Upper lobe of left lung (tissue), 6 donors: ENCODE results near the gene TRAP1. TPM values are rescaled to one million over a fixed set of nuclear protein-coding genes. Genes with fewer than 3 reads are reported as not detected.

ENCODE experiments used
- ATAC-seq, 2 donors: fragments of 200-7000 bp; cut with Tn5 transposase; one replicate each; pipeline ENCODE4 v1.9.1; 2022; ENCODE audit warnings: mild to moderate bottlenecking in 2 of 2, moderate library complexity in 2 of 2; ENCODE audit not compliant: low FRiP score in 2 of 2
- DNase-seq, 2 donors: peaks; one replicate each; pipeline ENCODE4 v3.0.0-alpha.2; 2019 to 2020
- H3K27ac ChIP-seq, 4 donors: fragments of 200-600 bp; sonication (generic); one replicate each; pipeline ENCODE4 v1.5.1; 2016 to 2019
- H3K27me3 ChIP-seq, 4 donors: fragments of 200-600 bp; sonication (generic); one replicate each; pipeline ENCODE4 v1.5.1; 2017 to 2019
- H3K36me3 ChIP-seq, 4 donors: fragments of 200-600 bp; sonication (generic); one replicate each; pipeline ENCODE4 v1.5.1; 2016 to 2019
- H3K4me1 ChIP-seq, 4 donors: fragments of 200-600 bp; sonication (generic); one replicate each; pipeline ENCODE4 v1.5.1; 2018 to 2019
- H3K4me3 ChIP-seq, 4 donors: fragments of 200-600 bp; sonication (generic); one replicate each; pipeline ENCODE4 v1.5.1; 2017 to 2019; ENCODE audit warnings: mild to moderate bottlenecking in 2 of 4, moderate library complexity in 1 of 4
- H3K9me3 ChIP-seq, 4 donors: fragments of 200-600 bp; sonication (generic); one replicate each; pipeline ENCODE4 v1.5.1; 2018 to 2019
- EP300 ChIP-seq, 4 donors: sonication (generic); formaldehyde crosslinking; IDR thresholded peaks; one replicate each; pipeline ENCODE4 v1.5.1; 2017; ENCODE audit warnings: antibody characterized with exemption in 4 of 4, control low read depth in 2 of 4
- POLR2A ChIP-seq, 4 donors: fragments of 450-650 bp; IDR thresholded peaks; one replicate each; pipeline ENCODE4 v1.5.1; 2016 to 2017; ENCODE audit warnings: antibody characterized with exemption in 4 of 4, mild to moderate bottlenecking in 2 of 4
- POLR2AphosphoS5 ChIP-seq, 2 donors: sonication (generic); formaldehyde crosslinking; IDR thresholded peaks; one replicate each; pipeline ENCODE4 v1.5.1; 2017; ENCODE audit warnings: antibody characterized with exemption in 2 of 2
- WGBS, 2 donors: methylation state at CpG; one replicate each; pipeline ENCODE4 v1.1.5; 2017 to 2018; 5-methylcytosine and 5-hydroxymethylcytosine counted together
- total RNA-seq, 6 donors: library from RNA; depleted of rRNA in 4 of 6; stranded (reverse); fragments of >200 nt in 4 of 6; gene quantifications; one replicate each; pipeline versions ENCODE4 v1.1.0 to v1.2.1, GENCODE V29; 2016 to 2021
- TF ChIP-seq, protein P1 (sequence below), 6 experiments: fragments of 450-650 bp in 4 of 6; fragments of 200-600 bp in 2 of 6; sonication (generic) in 2 of 6; IDR thresholded peaks; one replicate each; pipeline ENCODE4 v1.5.1; 2016 to 2019; ENCODE audit warnings: antibody characterized with exemption in 6 of 6
- donor health status: DM: no; HTN: no; CAD: no; lungs with moderate emphysema.
- donor health status: DM: no; HTN: yes; CAD: no; lungs with severe emphysema.

TRAP1 gene
- total RNA-seq, 6 donors from 2014 or later = 48.0 to 81.7 (median 55.0) TPM

GRCh38 chr16:3760518-3760917 lies 43.2 kb upstream of the TRAP1 start:
- ATAC-seq = no peak
- WGBS, 2 donors = 96 to 100% methylated on average over 6 of the region's 6 CpGs

GRCh38 chr16:3759736-3760135 lies 42.4 kb upstream of the TRAP1 start:
- 97% methylated on average over 5 of the region's 5 CpGs for WGBS, 2 donors
- Histone ChIP-seq H3K27ac (no peak overlapping the region), H3K36me3 (peaks cover 21 to 83% (median 58%) of the 10 kb centered on the region in 4 donors), H3K9me3 (no peaks in the 10 kb centered on the region), H3K4me1 (no peaks in the 10 kb centered on the region), H3K4me3 (no peak overlapping the region), H3K27me3 (no peaks in the 10 kb centered on the region)
- DNase-seq (no peak), ATAC-seq (no peak)
- TF ChIP-seq POLR2AphosphoS5 (IDR thresholded peaks at IDR 0.05) (no peak), POLR2A (IDR thresholded peaks at IDR 0.05) (no peak)
- TF ChIP-seq, protein P1, sequence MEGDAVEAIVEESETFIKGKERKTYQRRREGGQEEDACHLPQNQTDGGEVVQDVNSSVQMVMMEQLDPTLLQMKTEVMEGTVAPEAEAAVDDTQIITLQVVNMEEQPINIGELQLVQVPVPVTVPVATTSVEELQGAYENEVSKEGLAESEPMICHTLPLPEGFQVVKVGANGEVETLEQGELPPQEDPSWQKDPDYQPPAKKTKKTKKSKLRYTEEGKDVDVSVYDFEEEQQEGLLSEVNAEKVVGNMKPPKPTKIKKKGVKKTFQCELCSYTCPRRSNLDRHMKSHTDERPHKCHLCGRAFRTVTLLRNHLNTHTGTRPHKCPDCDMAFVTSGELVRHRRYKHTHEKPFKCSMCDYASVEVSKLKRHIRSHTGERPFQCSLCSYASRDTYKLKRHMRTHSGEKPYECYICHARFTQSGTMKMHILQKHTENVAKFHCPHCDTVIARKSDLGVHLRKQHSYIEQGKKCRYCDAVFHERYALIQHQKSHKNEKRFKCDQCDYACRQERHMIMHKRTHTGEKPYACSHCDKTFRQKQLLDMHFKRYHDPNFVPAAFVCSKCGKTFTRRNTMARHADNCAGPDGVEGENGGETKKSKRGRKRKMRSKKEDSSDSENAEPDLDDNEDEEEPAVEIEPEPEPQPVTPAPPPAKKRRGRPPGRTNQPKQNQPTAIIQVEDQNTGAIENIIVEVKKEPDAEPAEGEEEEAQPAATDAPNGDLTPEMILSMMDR (IDR thresholded peaks at IDR 0.05) = no peak

More at GRCh38 chr16:3760518-3760917, 43.2 kb upstream of the TRAP1 start:
- peaks cover 29 to 86% (median 63%) of the 10 kb centered on the region in 4 donors for H3K36me3 ChIP-seq
- no peak for TF ChIP-seq POLR2A (IDR thresholded peaks at IDR 0.05)
- TF ChIP-seq, protein P1 (IDR thresholded peaks at IDR 0.05) = no peak
- TF ChIP-seq EP300 (IDR thresholded peaks at IDR 0.05) = no peak
- TF ChIP-seq POLR2AphosphoS5 (IDR thresholded peaks at IDR 0.05) = no peak
- no peak overlapping the region for H3K4me3 ChIP-seq
- no peaks in the 10 kb centered on the region for H3K4me1 ChIP-seq
- DNase-seq = no peak
- no peak overlapping the region for H3K27ac ChIP-seq
- no peaks in the 10 kb centered on the region for H3K9me3 ChIP-seq
- H3K27me3 ChIP-seq = no peaks in the 10 kb centered on the region

GRCh38 chr16:3756113-3756512 lies 38.8 kb upstream of the TRAP1 start:
- H3K4me1 ChIP-seq = no peaks in the 10 kb centered on the region
- H3K27me3 ChIP-seq = no peaks in the 10 kb centered on the region
- no peak overlapping the region for H3K27ac ChIP-seq
- H3K9me3 ChIP-seq = no peaks in the 10 kb centered on the region
- no peak overlapping the region for H3K4me3 ChIP-seq
- 92 to 94% methylated on average over 9 of the region's 9 CpGs for WGBS, 2 donors
- H3K36me3 ChIP-seq = peaks cover 17 to 76% (median 46%) of the 10 kb centered on the region in 4 donors
- ATAC-seq (no peak), DNase-seq (no peak)
- no peak for TF ChIP-seq EP300 (IDR thresholded peaks at IDR 0.05)
- no peak for TF ChIP-seq POLR2A (IDR thresholded peaks at IDR 0.05)
- TF ChIP-seq POLR2AphosphoS5 (IDR thresholded peaks at IDR 0.05) = no peak
- TF ChIP-seq, protein P1 (IDR thresholded peaks at IDR 0.05) = no peak

GRCh38 chr16:3755249-3755648 lies 37.9 kb upstream of the TRAP1 start:
- no peak overlapping the region for H3K27ac ChIP-seq
- peaks cover 17 to 77% (median 42%) of the 10 kb centered on the region in 4 donors for H3K36me3 ChIP-seq
- TF ChIP-seq POLR2AphosphoS5 (IDR thresholded peaks at IDR 0.05) (no peak), POLR2A (IDR thresholded peaks at IDR 0.05) (no peak), EP300 (IDR thresholded peaks at IDR 0.05) (no peak)
- TF ChIP-seq, protein P1 (IDR thresholded peaks at IDR 0.05) = no peak
- ATAC-seq (no peak), DNase-seq (no peak)
- 77 to 89% methylated on average over 4 of the region's 4 CpGs for WGBS, 2 donors
- H3K4me3 ChIP-seq = no peak overlapping the region
- H3K4me1 ChIP-seq = no peaks in the 10 kb centered on the region
- no peaks in the 10 kb centered on the region for H3K27me3 ChIP-seq
- H3K9me3 ChIP-seq = no peaks in the 10 kb centered on the region

GRCh38 chr16:3754772-3755171 lies 37.4 kb upstream of the TRAP1 start:
- DNase-seq (no peak), ATAC-seq (no peak)
- 91 to 92% methylated on average over 5 of the region's 5 CpGs for WGBS, 2 donors
- Histone ChIP-seq H3K4me3 (no peak overlapping the region), H3K27ac (no peak overlapping the region), H3K27me3 (no peaks in the 10 kb centered on the region), H3K36me3 (peaks cover 17 to 82% (median 40%) of the 10 kb centered on the region in 4 donors), H3K4me1 (no peaks in the 10 kb centered on the region), H3K9me3 (no peaks in the 10 kb centered on the region)
- TF ChIP-seq EP300 (IDR thresholded peaks at IDR 0.05) (no peak), POLR2A (IDR thresholded peaks at IDR 0.05) (no peak), POLR2AphosphoS5 (IDR thresholded peaks at IDR 0.05) (no peak)
- TF ChIP-seq, protein P1 (IDR thresholded peaks at IDR 0.05) = no peak
